SJSA1 (cell line): ENCODE data around the gene C10orf143. TPM values are rescaled to one million over a fixed set of nuclear protein-coding genes. Genes with fewer than 3 reads are reported as not detected.

Experiments used
- DNase-seq, 2 experiments: peaks; one replicate each; pipeline ENCODE4 v3.0.0-alpha.2; 2015 to 2020; ENCODE audit warnings: low spot score in 2 of 2, low read depth in 1 of 2
- H3K27ac ChIP-seq: fragments of 250-450 bp; sonication (Bioruptor Pico); 2 replicates; pipeline ENCODE4 v1.5.1; 2020; ENCODE audit warnings: mild to moderate bottlenecking, moderate library complexity
- H3K27me3 ChIP-seq: fragments of 250-450 bp; sonication (Bioruptor Pico); replicated peaks from 2 replicates; pipeline ENCODE4 v1.5.1; 2020; ENCODE audit warnings: mild to moderate bottlenecking, moderate library complexity
- H3K36me3 ChIP-seq: fragments of 250-450 bp; sonication (Bioruptor Pico); 2 replicates; pipeline ENCODE4 v1.5.1; 2020; ENCODE audit warnings: mild to moderate bottlenecking
- H3K4me1 ChIP-seq: fragments of 250-450 bp; sonication (Bioruptor Pico); replicated peaks from 2 replicates; pipeline ENCODE4 v1.6.1; 2021; ENCODE audit warnings: mild to moderate bottlenecking
- H3K4me3 ChIP-seq: fragments of 250-450 bp; sonication (Bioruptor Pico); 2 replicates; pipeline ENCODE4 v1.5.1; 2020; ENCODE audit warnings: mild to moderate bottlenecking
- H3K9me3 ChIP-seq: fragments of 250-450 bp; sonication (Bioruptor Pico); replicated peaks from 2 replicates; pipeline ENCODE4 v1.5.1; 2020; ENCODE audit warnings: mild to moderate bottlenecking
- total RNA-seq: library from RNA; depleted of rRNA; stranded (reverse); fragments of >200 nt; shearing (Covaris generic); gene quantifications from 2 replicates; pipeline ENCODE4 v1.2.3, GENCODE V29; 2014; rRNA removed

C10orf143 gene
- total RNA-seq: 0.16 TPM in 1 of 2 replicates, not detected in the other

GRCh38 chr10:130110246-130111112 lies at the start of gene C10orf143:
TSS of gene C10orf143 (minus strand) at chr10:130110830. CDS start at chr10:130110772, 58 bp downstream.
- H3K27ac ChIP-seq: peak within 1 kb of the TSS; percentile 95
- no peaks in the 10 kb centered on the region; the same call in 1 of the 2 replicates for H3K36me3 ChIP-seq
- peaks cover 13% of the 10 kb centered on the region for H3K4me1 ChIP-seq
- H3K9me3 ChIP-seq: no peaks in the 10 kb centered on the region
- H3K27me3 ChIP-seq: no peaks in the 10 kb centered on the region
- DNase-seq: peak; percentile 98 to 100
- H3K4me3 ChIP-seq: peak within 1 kb of the TSS; percentile 72

- Histone ChIP-seq H3K27me3 (no peaks in the 10 kb centered on the region), H3K4me3 (no peak overlapping the region), H3K27ac (no peak overlapping the region), H3K9me3 (no peaks in the 10 kb centered on the region), H3K4me1 (no peaks in the 10 kb centered on the region), H3K36me3 (peaks cover 47% of the 10 kb centered on the region)
- no peak for DNase-seq
Observed at GRCh38 chr10:130159192-130159794, 48.7 kb upstream of the C10orf143 start.

- Histone ChIP-seq H3K27ac (no peak overlapping the region), H3K9me3 (no peaks in the 10 kb centered on the region), H3K4me3 (no peak overlapping the region), H3K36me3 (peaks cover 59% of the 10 kb centered on the region), H3K4me1 (no peaks in the 10 kb centered on the region), H3K27me3 (no peaks in the 10 kb centered on the region)
- DNase-seq: no peak
Observed at GRCh38 chr10:130146042-130146441, 35.4 kb upstream of the C10orf143 start.

GRCh38 chr10:130141878-130142277 lies 31.2 kb upstream of the C10orf143 start:
- no peaks in the 10 kb centered on the region for H3K9me3 ChIP-seq
- H3K27me3 ChIP-seq: no peaks in the 10 kb centered on the region
- peaks cover 14% of the 10 kb centered on the region for H3K4me1 ChIP-seq
- peaks cover 62% of the 10 kb centered on the region for H3K36me3 ChIP-seq
- H3K4me3 ChIP-seq: no peak overlapping the region
- H3K27ac ChIP-seq: no peak overlapping the region
- no peak for DNase-seq

GRCh38 chr10:130141460-130141859 lies 30.8 kb upstream of the C10orf143 start:
- peaks cover 14% of the 10 kb centered on the region for H3K4me1 ChIP-seq
- H3K36me3 ChIP-seq: peaks cover 62% of the 10 kb centered on the region
- no peak overlapping the region for H3K27ac ChIP-seq
- no peaks in the 10 kb centered on the region for H3K27me3 ChIP-seq
- DNase-seq: no peak
- H3K9me3 ChIP-seq: no peaks in the 10 kb centered on the region
- no peak overlapping the region for H3K4me3 ChIP-seq

GRCh38 chr10:130141038-130141437 lies 30.4 kb upstream of the C10orf143 start:
- Histone ChIP-seq H3K36me3 (peaks cover 60% of the 10 kb centered on the region), H3K27me3 (no peaks in the 10 kb centered on the region)

GRCh38 chr10:130140425-130140824 lies 29.8 kb upstream of the C10orf143 start:
- DNase-seq: no peak
- H3K4me3 ChIP-seq: no peak overlapping the region
- H3K27me3 ChIP-seq: no peaks in the 10 kb centered on the region
- H3K36me3 ChIP-seq: peaks cover 58% of the 10 kb centered on the region
- H3K4me1 ChIP-seq: peaks cover 19% of the 10 kb centered on the region
- H3K9me3 ChIP-seq: no peaks in the 10 kb centered on the region
- H3K27ac ChIP-seq: no peak overlapping the region

More at GRCh38 chr10:130141038-130141437, 30.4 kb upstream of the C10orf143 start:
- Histone ChIP-seq H3K4me3 (no peak overlapping the region), H3K9me3 (no peaks in the 10 kb centered on the region), H3K27ac (no peak overlapping the region), H3K4me1 (peaks cover 14% of the 10 kb centered on the region)
- DNase-seq: no peak

DNA sequence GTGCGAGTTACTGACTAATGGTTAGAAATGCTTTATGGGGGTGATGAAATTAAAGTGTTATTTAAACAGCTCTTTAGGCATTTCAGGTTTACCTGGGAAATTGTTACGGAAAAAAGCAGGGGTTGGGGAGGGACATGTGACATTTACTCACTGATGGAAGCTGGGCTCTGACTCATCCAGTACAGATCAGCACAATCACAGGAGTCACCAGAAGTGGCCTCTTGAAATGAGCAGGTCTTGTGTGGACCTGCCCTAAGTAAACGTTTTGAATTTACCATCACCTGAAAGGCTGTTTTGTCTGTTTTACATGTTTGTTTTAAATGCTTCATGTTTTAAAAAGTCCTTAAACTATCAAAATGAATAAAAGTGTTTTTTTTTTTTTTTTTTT lies 27.8 kb upstream of the C10orf143 start:
- no peak overlapping the region for H3K4me3 ChIP-seq
- H3K4me1 ChIP-seq: peaks cover 19% of the 10 kb centered on the region
- no peaks in the 10 kb centered on the region for H3K9me3 ChIP-seq
- no peak for DNase-seq
- H3K27me3 ChIP-seq: no peaks in the 10 kb centered on the region
- peaks cover 47% of the 10 kb centered on the region for H3K36me3 ChIP-seq
- no peak overlapping the region for H3K27ac ChIP-seq

- Histone ChIP-seq H3K4me3 (peak overlapping the region; percentile 95), H3K9me3 (no peaks in the 10 kb centered on the region), H3K4me1 (peaks cover 19% of the 10 kb centered on the region), H3K27me3 (no peaks in the 10 kb centered on the region), H3K27ac (peak overlapping the region; percentile 29; the same call in 1 of the 2 replicates), H3K36me3 (peaks cover 45% of the 10 kb centered on the region)
- no peak for DNase-seq
Observed at GRCh38 chr10:130137659-130138478, 27.2 kb upstream of the C10orf143 start.

GRCh38 chr10:130137090-130137448 lies 26.4 kb upstream of the C10orf143 start:
- DNase-seq: peak in 1 of 2 experiments; percentile 28
- H3K4me3 ChIP-seq: peak overlapping the region; percentile 95

GRCh38 chr10:130136226-130137089 lies 25.8 kb upstream of the C10orf143 start, which contains the start of gene GLRX3:
TSS of gene GLRX3 (plus strand) at chr10:130136391. CDS start at chr10:130136421, 30 bp downstream.
- H3K4me1 ChIP-seq: peaks cover 19% of the 10 kb centered on the region
- no peaks in the 10 kb centered on the region for H3K27me3 ChIP-seq
- peak within 1 kb of the TSS; percentile 57 for H3K27ac ChIP-seq
- no peaks in the 10 kb centered on the region for H3K9me3 ChIP-seq
- H3K36me3 ChIP-seq: peaks cover 36% of the 10 kb centered on the region
- peak; percentile 88 to 89 for DNase-seq
- H3K4me3 ChIP-seq: peak within 1 kb of the TSS; percentile 95

More at GRCh38 chr10:130137090-130137448, 26.4 kb upstream of the C10orf143 start:
- H3K4me1 ChIP-seq: peaks cover 19% of the 10 kb centered on the region
- peaks cover 40% of the 10 kb centered on the region for H3K36me3 ChIP-seq
- H3K27me3 ChIP-seq: no peaks in the 10 kb centered on the region
- no peaks in the 10 kb centered on the region for H3K9me3 ChIP-seq
- H3K27ac ChIP-seq: peak overlapping the region; percentile 57

DNA sequence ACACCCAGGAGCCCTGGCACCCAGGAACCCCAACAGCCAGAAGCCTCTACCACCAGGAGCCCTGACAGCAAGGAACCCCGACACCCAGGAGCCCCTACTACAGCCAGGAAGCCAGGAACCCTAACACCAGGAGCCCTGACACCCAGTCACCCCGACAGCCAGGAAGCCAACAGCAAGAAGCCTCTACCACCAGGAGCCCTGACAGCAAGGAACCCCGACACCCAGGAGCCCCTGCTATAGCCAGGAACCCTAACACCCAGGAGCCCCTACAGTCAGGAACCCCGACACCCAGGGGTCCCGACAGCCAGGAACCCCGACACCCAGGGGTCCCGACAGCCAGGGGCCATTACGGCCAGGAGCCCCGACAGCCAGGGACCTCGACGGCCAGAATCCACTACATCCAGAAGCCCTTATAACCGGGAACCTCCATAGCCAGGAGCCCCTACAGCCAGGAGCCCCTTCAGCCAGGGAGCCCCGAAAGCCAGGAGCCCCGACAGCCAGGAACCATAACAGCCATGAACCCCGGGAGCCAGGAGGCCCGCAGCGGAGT lies 25.1 kb upstream of the C10orf143 start:
- no peak for DNase-seq
- Histone ChIP-seq H3K4me1 (peaks cover 19% of the 10 kb centered on the region), H3K9me3 (no peaks in the 10 kb centered on the region), H3K36me3 (peaks cover 31% of the 10 kb centered on the region), H3K4me3 (peak overlapping the region; percentile 95), H3K27ac (peak overlapping the region; percentile 57), H3K27me3 (no peaks in the 10 kb centered on the region)
